ENCODE data around the gene ARID1A.

GRCh38 chr1:26783646-26784022, 87.8 kb downstream of the ARID1A start:
- TF ChIP-seq CTCF (conservative IDR thresholded peaks at IDR 0.05 in 1 of 2, IDR thresholded peaks at IDR 0.05 in 1 of 2; ENCODE audit: low read depth in 1 of 2, low read length in 2 of 2), result no peak
- no peak for TF ChIP-seq EZH2 (IDR thresholded peaks at IDR 0.05; ENCODE audit: low read length, missing control alignments)
